ENCODE results near the gene AXL. TPM values are rescaled to one million over a fixed set of nuclear protein-coding genes. Genes with fewer than 3 reads are reported as not detected.

The AXL gene
- polyA plus RNA-seq, 3 donors = 28.6 to 33.9 (median 32.1) TPM

DNA sequence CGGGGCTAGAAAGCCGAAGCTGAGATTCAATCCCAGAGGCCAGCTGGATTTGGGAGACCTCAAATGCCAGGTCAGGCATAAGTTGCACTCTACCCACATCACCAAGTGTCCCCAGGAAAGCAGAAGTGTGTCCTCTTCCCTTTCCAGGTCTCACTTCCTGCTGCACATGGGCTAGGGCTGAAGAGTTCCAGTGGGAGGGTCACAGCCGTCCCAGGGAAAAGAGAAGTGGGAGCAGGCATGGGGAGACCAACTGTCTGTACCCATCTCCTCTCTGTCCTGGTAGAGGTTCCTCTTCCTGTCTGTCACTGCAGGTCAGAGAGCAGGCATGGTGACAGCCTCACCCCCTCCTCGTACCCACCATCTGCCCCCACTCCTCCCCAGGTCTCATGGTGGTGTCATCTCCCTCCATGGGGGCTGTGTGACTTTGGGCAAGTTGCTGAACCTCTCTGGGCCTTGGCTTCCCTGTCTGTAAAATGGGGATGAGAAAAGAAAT lies 14.8 kb downstream of the AXL start:
- no peak for DNase-seq (ENCODE audit: low read depth in 3 of 3, low spot score in 2 of 3)

DNA sequence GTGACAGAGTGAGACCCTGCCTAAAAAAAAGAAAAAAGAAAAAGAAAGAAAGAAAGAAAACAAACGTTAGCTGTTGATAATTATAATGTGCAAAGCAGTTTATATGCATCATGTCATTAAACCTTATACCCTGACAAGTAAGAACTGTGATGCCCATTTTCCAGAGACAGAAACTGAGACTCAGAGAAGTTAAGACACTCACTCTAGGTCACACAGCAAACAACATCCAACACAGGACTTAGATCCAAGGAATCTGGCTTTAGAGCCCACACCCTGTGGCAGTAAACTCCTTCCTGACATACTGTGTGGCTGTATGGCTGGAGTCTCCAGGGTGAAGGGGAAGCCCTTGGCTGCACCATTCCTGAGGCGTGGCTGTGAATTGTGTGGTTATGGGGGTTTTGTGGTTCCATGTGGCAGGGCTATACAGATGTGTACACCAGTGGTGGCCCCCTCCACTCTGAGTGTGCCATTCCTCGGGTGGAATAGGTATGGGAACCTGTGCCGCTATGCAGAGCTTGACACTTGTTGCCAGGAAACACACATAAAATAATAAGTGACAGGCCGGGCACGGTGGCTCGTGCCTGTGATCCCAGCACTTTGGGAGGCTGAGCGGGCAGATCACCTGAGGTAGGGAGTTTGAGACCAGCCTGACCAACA lies 15.6 kb downstream of the AXL start:
- no peak for DNase-seq (ENCODE audit: low read depth in 3 of 3, low spot score in 2 of 3)

DNA sequence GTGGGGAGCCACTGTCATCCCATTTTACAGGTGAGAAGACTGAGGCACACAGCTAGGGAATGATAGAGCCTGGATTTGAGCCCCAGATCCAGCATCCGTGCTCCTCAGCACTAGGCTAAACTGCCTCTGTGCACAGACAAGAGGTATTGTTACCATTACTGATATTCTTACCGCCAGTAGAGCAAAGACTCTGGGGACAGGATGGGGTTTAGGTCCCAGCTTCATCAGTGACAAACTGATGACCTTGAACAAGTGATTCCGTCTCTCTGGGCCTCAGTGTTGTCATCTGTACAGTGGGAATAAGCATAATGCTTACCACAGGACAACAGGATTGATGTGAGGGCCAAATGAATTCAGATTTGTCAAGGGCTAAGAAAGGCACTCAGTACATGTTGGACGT lies 16.5 kb downstream of the AXL start:
- DNase-seq (ENCODE audit: low read depth in 3 of 3, low spot score in 2 of 3) = no peak

DNA sequence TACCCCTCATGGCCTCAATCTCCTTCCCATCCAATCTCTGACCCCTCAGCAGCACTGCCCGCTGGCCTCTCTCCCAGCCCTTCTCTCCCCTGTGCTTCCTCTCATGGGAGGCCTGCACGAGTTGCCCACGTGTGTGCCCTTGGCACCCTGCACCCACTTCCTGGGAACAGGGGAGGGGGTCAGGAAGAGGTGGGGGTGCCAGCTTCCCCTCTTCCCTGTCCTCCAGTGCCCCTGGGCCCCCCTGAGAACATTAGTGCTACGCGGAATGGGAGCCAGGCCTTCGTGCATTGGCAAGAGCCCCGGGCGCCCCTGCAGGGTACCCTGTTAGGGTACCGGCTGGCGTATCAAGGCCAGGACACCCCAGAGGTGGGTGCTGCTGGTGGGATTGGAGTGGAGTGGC lies 19.2 kb downstream of the AXL start:
- DNase-seq (ENCODE audit: low read depth in 3 of 3, low spot score in 2 of 3) = no peak

DNA sequence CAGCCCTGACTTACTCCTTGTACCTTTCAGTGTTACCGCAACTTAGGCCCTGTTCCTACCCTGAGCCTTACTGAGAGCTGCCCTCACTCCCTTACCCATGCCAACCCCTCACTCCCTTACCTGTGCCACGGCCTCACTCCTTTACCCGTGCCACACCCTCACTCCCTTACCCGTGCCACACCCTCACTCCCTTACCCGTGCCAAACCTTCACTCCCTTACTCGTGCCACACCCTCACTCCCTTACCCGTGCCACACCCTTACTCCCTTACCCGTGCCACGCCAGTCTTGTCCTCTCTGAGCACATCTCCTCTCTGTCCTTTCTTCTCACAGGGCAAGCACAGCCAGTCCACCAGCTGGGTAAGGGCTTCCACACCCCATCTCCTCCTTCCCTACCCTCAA lies 20.3 kb downstream of the AXL start:
- DNase-seq (ENCODE audit: low read depth in 3 of 3, low spot score in 2 of 3) = no peak

DNA sequence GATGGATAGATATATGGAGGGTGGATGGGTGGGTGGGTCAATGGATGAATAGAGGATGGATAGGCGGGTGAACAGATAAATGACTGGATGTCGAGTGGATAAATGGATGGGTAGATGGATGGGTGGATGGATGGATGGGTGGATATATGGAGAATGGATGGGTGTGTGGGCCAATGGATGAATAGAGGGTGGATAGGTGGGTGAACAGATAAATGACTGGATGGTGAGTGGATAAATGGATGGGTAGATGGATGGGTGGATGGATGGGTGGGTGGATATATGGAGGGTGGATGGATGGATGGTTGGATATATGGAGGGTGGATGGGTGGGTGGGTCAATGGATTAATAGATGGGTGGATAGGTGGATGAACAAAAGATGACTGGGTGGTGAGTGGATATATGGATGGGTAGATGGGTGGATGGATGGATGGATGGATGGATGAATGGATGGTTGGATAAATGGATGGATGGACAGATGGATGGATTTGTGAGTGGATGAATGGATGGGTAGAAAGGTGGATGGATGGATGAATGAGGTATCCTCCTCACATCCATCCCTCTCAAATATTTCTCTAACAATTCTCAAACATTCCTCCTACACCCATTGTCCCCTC lies 21.0 kb downstream of the AXL start:
- no peak for DNase-seq (ENCODE audit: low read depth in 3 of 3, low spot score in 2 of 3)

DNA sequence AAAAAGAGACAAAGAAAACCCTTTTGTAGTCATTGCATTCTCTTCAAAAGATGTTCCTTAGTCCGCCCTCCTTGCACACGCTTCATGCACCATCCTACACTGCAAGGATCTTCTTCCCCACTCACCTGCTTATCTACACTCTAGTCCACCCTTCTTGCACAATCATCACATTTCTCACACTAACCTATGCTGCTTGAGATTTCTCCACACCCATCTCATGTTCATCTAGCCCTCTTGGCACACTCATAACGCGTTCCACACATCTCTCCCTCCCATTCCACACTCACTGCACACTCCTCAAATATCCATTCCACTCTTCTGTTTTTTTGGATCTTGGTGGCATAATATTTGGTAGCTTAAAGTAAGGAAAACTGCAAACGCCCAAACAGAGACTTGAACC lies 22.8 kb downstream of the AXL start:
- DNase-seq (ENCODE audit: low read depth in 3 of 3, low spot score in 2 of 3) = no peak

DNA sequence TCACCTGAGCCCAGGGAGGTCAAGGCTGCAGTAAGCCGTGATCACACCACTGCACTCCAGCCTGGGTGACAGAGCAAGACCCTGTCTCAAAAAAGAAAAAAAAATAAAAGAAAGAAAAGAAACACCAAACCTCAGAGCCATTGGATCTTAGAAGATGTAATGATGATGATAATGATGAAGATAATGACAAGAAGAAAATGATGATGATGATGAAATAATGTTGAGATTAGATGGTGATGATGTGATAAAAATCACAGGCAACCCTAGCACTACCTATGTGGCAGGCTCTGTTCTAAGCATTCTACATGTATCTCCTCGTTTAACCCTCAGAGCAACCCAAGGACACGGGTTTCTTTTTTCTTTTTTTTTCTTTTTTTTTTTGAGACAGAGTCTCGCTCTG lies 25.1 kb downstream of the AXL start:
- no peak for DNase-seq (ENCODE audit: low read depth in 3 of 3, low spot score in 2 of 3)

DNA sequence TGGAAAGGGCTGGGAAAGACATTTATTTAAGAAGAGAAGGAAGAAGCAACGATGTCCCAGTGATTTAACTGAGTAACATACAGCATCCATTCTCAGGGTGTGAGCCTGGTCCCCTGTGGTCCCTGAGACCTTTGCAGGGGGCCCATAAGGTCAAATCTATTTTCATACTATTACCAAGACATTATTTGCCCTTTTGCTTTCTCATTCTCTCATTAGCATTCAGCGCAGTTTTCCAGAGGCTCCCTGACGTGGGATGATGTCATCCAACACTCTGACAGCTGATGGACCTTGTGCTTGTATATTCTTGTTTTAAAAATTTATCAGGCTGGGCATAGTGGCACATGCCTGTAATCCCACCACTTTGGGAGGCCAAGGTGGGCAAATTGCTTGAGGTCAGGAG lies 26.8 kb downstream of the AXL start:
- no peak for DNase-seq (ENCODE audit: low read depth in 3 of 3, low spot score in 2 of 3)

DNA sequence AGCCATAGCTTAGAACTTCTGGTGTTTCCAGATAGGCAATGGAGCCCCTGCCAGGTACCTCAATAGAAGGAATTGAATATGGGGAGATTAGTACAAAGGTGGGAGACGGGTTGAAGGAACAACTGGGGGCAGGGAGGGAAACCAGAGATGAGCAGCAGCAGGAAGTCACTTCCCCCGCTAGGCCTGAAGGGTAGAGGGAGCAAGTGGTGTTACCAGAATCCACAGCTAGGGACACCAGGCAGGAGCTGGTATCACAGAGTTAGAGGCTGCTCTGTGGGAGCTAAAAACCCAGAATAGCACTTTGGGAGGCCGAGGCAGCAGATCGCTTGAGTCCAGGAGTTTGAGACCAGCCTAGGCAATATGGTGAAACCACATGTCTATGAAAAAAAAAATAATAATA lies 29.9 kb downstream of the AXL start:
- no peak for DNase-seq (ENCODE audit: low read depth in 3 of 3, low spot score in 2 of 3)

DNA sequence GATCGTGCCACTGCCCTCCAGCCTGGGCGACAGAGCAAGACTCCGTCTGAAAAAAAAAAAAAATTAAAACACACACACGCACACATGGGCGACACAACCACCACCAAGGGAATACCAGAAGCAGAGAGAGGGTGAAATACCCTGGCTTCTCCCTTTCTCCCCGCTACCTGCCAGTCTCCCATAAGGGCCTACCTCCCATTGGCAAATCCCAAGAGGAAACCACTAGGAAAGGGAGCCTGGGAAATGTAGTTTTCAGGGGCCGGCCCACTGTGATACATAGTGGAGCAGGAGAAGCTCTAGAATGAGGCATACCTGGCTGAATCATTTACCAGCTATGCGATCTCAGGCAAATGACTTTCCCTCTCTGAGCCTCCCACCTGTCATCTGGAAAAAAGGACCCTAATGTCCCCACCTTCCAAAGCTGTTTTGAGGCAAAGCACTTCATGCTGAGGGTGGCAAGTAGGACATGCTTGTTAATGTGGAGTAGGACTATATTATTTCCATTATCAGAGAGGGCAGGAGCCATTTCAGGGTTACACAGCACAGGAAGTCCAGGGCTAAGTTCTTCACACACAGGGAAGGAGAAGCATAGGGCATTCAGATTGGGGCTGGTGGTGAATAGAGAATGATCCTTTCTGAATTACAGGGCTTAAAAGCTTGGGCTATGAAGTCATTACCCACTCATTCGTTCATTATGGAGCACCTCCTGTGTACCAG lies 30.8 kb downstream of the AXL start:
- DNase-seq (ENCODE audit: low read depth in 3 of 3, low spot score in 2 of 3) = no peak

DNA sequence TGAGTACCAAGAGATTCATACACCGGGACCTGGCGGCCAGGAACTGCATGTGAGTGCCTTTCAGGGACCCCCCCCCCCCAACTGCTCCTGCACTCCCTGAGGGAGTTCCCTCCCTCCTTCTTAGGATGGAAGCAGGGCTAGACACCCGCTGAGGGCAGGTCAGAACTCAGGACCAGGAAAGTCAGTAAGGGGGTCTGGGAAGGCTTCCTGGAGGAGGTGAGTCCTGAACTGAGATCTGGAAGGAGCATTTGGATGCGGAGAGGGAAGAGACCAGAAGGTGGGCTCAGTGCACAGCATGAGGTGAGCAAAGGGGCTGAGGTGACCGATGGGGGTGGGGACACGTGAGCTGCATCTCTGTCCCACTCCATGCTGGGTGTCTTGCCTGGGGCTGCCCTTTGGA lies 34.6 kb downstream of the AXL start:
- no peak for DNase-seq (ENCODE audit: low read depth in 3 of 3, low spot score in 2 of 3)

DNA sequence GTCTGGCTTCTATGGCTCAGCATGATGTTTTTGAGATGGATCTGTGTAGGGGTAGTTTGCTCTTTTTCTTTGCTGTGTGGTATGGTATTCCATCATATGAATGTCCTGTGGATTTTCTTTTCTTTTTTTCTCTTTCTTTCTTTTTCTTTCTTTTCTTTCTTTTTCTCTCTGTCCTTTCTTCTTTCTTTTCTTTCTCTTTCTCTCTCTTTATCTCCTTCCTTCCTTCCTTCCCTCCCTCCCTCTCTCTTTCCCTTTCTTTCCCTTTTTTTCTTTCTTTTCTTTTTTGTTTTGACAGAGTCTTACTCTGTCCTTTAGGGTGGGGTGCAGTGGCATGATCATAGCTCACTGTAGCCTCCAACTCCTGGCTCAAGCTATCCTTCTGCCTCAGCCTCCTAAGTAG lies 36.1 kb downstream of the AXL start:
- no peak for DNase-seq (ENCODE audit: low read depth in 3 of 3, low spot score in 2 of 3)

DNA sequence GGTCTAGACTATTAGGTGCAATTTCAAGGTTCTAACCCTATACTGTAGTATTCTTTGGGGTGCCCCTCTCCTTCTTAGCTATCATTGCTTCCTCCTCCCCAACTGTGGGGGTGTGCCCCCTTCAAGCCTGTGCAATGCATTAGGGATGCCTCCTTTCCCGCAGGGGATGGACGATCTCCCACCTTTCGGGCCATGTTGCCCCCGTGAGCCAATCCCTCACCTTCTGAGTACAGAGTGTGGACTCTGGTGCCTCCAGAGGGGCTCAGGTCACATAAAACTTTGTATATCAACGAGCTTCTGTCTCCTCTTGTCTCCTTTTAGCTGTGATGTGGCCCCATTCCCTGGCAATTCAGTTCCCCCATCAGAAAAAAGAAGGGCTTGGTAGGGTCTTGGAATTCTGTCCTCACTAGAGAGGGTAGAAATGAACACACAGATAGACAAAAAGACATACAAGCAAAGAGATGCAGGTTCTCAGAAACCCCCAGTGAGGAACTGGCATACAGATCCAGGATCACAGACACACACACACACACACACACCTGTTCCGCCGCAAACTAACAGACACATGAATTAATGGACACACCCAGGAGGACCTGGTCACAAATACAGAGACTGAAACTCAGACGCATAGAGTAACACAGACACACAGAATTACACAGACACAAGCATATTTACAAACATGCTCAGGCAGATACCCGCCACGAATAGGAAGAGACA lies 42.6 kb downstream of the AXL start:
- DNase-seq (ENCODE audit: low read depth in 3 of 3, low spot score in 2 of 3) = no peak

DNA sequence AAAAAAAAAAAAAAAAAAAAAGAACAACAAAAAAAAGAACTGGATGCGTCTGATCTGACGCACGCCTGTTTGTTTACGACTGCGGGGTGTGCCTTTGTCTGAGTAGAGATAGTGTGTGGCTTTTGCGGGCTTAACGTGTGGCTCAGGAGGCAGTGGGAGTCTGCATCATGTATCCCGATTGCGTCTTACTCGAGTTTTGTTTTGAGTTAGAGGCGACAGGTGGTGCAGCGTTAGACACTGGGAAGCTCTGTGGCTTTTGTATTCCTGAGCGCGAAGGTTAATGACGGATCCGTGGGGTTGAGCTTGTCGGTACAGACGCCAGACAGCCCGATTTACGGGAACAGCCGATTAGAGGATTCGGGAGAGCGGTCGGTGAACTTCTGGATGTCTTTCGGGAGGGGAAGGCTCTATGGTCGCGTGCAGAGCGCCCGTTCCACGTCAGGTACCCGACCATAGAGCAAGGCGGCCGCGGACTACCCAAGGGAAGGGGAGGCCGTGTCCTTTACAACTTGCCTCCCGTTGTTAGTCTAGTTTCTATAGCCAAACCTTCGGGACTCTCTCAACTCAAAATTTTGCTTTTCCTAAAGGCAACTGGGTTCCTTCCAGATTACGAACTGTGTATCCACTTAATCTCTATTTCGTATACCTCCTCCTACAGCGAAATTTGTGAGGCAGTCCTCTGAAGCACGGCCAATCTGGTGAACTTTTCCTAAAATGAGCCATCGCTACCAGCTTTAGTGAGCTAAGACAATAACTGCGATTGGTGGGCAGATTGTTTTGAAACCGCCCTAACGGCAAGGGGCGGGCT lies 44.2 kb downstream of the AXL start:
- peak; percentile 35 to 53 (median 49) for DNase-seq (ENCODE audit: low read depth in 3 of 3, low spot score in 2 of 3)

DNA sequence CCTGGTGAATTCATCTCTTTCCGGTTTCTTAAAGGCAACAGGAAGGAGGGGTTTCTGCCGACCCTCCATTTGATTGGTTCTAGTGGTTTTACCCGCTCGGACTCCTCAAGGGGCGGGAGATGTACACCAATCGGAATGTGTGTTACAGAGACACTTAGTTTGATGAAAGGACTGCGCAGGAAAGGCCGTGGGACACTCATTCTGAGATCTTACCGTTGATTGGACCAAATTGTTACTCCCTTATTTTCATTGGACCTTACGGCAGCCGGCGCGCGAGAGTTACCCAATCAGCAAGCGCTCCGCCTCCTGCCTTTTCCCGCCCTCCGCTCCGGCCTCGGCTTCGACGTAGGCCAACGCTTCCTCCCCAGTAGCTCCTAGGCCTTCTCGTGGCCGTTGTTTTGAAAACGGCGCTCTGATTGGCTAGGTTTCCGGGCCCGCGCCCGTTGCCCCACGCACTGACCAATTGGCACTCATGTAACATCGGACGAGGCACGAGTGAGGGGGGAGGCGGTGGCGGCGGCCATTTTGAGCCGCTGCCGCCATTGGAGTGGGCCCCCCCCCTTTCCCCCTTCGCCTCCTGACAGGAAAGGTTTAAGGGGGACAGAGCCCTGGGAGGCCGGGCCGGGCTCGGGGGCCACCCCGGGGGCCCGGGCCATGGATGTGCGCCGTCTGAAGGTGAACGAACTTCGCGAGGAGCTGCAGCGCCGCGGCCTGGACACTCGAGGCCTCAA lies 45.0 kb downstream of the AXL start, which contains the start of gene HNRNPUL1:
HNRNPUL1 (plus strand) TSS at position 523 of the 731 bp plus-strand sequence; CDS start at position 655, 132 bp downstream.
- DNase-seq (ENCODE audit: low read depth in 3 of 3, low spot score in 2 of 3) = peak; percentile 100

DNA sequence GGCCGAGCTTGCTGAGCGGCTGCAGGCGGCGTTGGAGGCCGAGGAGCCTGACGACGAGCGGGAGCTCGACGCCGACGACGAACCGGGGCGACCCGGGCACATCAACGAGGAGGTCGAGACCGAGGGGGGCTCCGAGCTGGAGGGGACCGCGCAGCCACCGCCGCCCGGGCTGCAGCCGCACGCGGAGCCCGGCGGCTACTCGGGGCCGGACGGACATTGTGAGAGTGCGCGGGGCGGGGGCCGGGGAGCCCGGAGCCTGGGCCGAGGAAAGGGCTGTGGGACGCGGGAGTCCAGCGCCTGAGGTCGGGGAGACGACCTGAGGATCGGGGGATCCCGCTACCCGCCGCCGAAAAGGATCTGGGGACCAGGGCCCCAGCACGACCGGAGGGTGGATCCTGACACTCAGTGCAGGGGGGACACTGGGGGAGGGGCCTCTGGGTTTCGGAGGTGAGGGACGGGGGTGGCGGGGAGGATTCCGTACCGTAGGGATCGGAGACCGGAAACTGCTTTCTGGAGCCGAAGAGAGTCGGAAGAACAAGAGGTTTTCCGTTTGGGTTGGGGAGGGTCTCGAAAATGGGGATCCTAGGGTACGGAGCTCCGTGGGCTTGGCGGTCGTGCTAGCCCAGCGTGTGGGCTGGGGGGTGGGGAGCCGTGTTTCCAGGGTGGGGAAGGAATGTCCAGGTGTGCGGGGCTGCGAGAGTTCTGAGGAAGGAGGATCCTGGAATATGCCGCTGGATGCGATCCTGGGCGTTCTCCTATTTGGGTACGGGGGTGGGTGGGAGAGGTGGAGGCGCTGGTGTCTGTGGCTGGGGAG lies 45.8 kb downstream of the AXL start:
- peak in 2 of 3 donors; percentile 29 to 32 for DNase-seq (ENCODE audit: low read depth in 3 of 3, low spot score in 2 of 3)

DNA sequence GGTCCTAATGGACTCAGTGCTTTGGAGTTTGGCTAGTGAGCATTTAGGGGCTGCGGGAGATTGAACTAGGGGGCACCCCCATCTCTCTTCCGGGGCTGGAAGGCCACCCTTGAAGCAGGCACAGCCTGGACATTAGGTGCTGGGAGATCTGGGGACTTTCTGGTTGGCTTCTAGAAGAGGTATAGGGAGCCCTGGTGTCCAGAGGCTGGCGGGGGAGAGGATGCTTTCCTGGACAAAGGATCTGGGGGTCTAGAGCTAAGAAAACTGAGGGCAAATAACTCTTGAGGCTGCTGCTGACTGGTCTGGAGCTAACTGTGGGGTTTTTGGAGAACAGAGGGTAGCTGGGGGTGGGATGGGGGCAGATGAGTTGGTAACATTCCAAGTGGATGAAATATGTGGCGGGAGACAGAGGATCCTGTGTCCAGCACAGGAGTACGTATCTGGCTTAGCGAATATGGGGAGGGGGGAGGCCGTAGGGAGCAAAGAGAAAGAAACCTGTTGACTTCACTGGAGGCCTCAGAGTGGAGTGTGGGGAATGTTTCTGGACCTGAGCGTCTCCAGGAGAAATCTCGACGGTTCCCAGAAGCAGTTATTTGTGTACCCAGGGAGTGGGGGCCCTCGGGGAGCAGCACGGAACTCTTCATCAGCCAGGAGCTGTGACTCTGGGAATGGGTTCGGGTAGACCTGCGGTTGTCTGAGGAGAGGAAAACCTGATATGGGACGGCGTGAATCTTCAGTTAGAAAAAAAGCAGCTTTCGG lies 46.6 kb downstream of the AXL start:
- peak in 2 of 3 donors; percentile 7 to 23 for DNase-seq (ENCODE audit: low read depth in 3 of 3, low spot score in 2 of 3)
